HepG2 (cell line): ENCODE results near the gene SLC29A2. TPM values are rescaled to one million over a fixed set of nuclear protein-coding genes. Genes with fewer than 3 reads are reported as not detected.

Experiments used
- CSRNP1 ChIP-seq: sonication (generic); formaldehyde crosslinking; IDR thresholded peaks from 2 replicates; pipeline ENCODE4 v1.8.1; 2023; ENCODE audit warnings: mild to moderate bottlenecking, missing genetic modification reagents
- FOXA1 ChIP-seq, 2 experiments: fragments of 450-650 bp in 1 of 2; sonication (generic) in 1 of 2; formaldehyde crosslinking in 1 of 2; IDR thresholded peaks; 2 replicates each; pipeline versions ENCODE4 v1.4.0 to v1.6.1; 2016 to 2020; ENCODE audit warnings: missing genetic modification reagents in 1 of 2
- HOXA3 ChIP-seq: sonication (generic); formaldehyde crosslinking; IDR thresholded peaks from 2 replicates; pipeline ENCODE4 v1.5.0; 2020; ENCODE audit warnings: missing genetic modification reagents
- LBX2 ChIP-seq: sonication (generic); formaldehyde crosslinking; IDR thresholded peaks from 2 replicates; pipeline ENCODE4 v1.5.0; 2020; ENCODE audit warnings: missing genetic modification reagents, mild to moderate bottlenecking, borderline replicate concordance
- RCOR2 ChIP-seq: IDR thresholded peaks from 2 replicates; pipeline ENCODE4 v1.6.1; 2016; ENCODE audit warnings: missing biosample characterization, missing genetic modification reagents
- SP5 ChIP-seq: IDR thresholded peaks from 2 replicates; pipeline ENCODE4 v1.6.1; 2016; ENCODE audit warnings: low read depth, borderline replicate concordance
- ZC3H13 ChIP-seq: sonication (generic); formaldehyde crosslinking; IDR thresholded peaks from 2 replicates; pipeline ENCODE4 v1.8.1; 2023; ENCODE audit warnings: mild to moderate bottlenecking, missing genetic modification reagents, moderate library complexity
- ZFP82 ChIP-seq: sonication (generic); formaldehyde crosslinking; IDR thresholded peaks from 2 replicates; pipeline ENCODE4 v1.5.1; 2020; ENCODE audit warnings: mild to moderate bottlenecking, missing genetic modification reagents, borderline replicate concordance
- ZIK1 ChIP-seq: sonication (generic); formaldehyde crosslinking; IDR thresholded peaks from 2 replicates; pipeline ENCODE4 v1.5.0; 2020; ENCODE audit warnings: mild to moderate bottlenecking, low read depth, missing genetic modification reagents, borderline replicate concordance
- ZNF138 ChIP-seq: sonication (generic); formaldehyde crosslinking; IDR thresholded peaks from 2 replicates; pipeline ENCODE4 v1.5.0; 2020; ENCODE audit warnings: mild to moderate bottlenecking, low read depth, missing genetic modification reagents
- ZNF280B ChIP-seq: sonication (generic); formaldehyde crosslinking; IDR thresholded peaks from 2 replicates; pipeline ENCODE4 v1.5.0; 2020; ENCODE audit warnings: missing genetic modification reagents, mild to moderate bottlenecking, borderline replicate concordance
- ZNF513 ChIP-seq: sonication (generic); formaldehyde crosslinking; conservative IDR thresholded peaks from 2 replicates; pipeline ENCODE4 v1.5.0; 2020; ENCODE audit warnings: missing genetic modification reagents
- ZNF556 ChIP-seq: sonication (generic); formaldehyde crosslinking; IDR thresholded peaks from 2 replicates; pipeline ENCODE4 v1.4.0; 2020; ENCODE audit warnings: mild to moderate bottlenecking, missing genetic modification reagents, borderline replicate concordance
- ZNF572 ChIP-seq: sonication (generic); formaldehyde crosslinking; IDR thresholded peaks from 2 replicates; pipeline ENCODE4 v1.5.1; 2020; ENCODE audit warnings: mild to moderate bottlenecking, missing genetic modification reagents
- ZNF687 ChIP-seq: sonication (generic); formaldehyde crosslinking; IDR thresholded peaks from 2 replicates; pipeline ENCODE4 v1.5.1; 2020; ENCODE audit warnings: mild to moderate bottlenecking, missing genetic modification reagents, moderate library complexity
- ZNF775 ChIP-seq: sonication (generic); formaldehyde crosslinking; IDR thresholded peaks from 2 replicates; pipeline ENCODE4 v1.4.0; 2020; ENCODE audit warnings: missing genetic modification reagents, mild to moderate bottlenecking, moderate library complexity, borderline replicate concordance
- ZNF790 ChIP-seq: sonication (generic); formaldehyde crosslinking; IDR thresholded peaks from 2 replicates; pipeline ENCODE4 v1.8.0; 2022; ENCODE audit warnings: missing genetic modification reagents, mild to moderate bottlenecking, borderline replicate concordance
- polyA plus RNA-seq, 8 experiments: library from polyadenylated mRNA; depleted of rRNA in 3 of 8; stranded (reverse) in 7 of 8; unstranded in 1 of 8; fragments of >200 nt; fragmentation: Illumina TruSeq in 4 of 8; extraction: Trizol in 4 of 8; gene quantifications; 2 replicates each; pipeline versions ENCODE4 v1.2.1 to v1.2.3, GENCODE V29; 2011 to 2016; ENCODE audit warnings: low read depth in 4 of 8, missing spikeins in 1 of 8, mixed read lengths in 1 of 8; ENCODE audit not compliant: insufficient read depth in 1 of 8
- total RNA-seq, 5 experiments: library from RNA; depleted of rRNA; stranded (reverse); fragments of >200 nt; fragmentation: Illumina TruSeq; extraction: Trizol; gene quantifications; 2 replicates each; pipeline ENCODE4 v1.2.3, GENCODE V29; 2016; ENCODE audit warnings: low read depth in 1 of 5

SLC29A2 gene
- total and polyA plus RNA-seq, 2 of the 13 experiments (the other 11 are each of a cell fraction or from before 2014, with no cell fraction given), result 0.63 to 0.66 TPM

- TF ChIP-seq CSRNP1 (CRISPR knock-in tag), result 0 out of 2 replicates have a peak, but pooled peaks have one; percentile 26
- TF ChIP-seq ZNF556, result no peak; the same call in 1 of the 2 replicates
- no peak for TF ChIP-seq FOXA1 (IDR thresholded peaks at IDR 0.05)
- TF ChIP-seq FOXA1 (CRISPR knock-in tag; IDR thresholded peaks at IDR 0.05), result 0 out of 2 replicates have a peak, but pooled peaks have one; percentile 28
- 0 out of 2 replicates have a peak, but pooled peaks have one; percentile 47 for TF ChIP-seq ZFP82 (CRISPR knock-in tag)
- TF ChIP-seq ZIK1 (CRISPR knock-in tag), result 0 out of 2 replicates have a peak, but pooled peaks have one; percentile 23
- TF ChIP-seq ZNF790 (CRISPR knock-in tag), result 0 out of 2 replicates have a peak, but pooled peaks have one; percentile 28
- TF ChIP-seq SP5, result 0 out of 2 replicates have a peak, but pooled peaks have one; percentile 21
- TF ChIP-seq ZNF513 (CRISPR knock-in tag), result 0 out of 2 replicates have a peak, but pooled peaks have one; percentile 19
- peak; percentile 89; the same call in 1 of the 2 replicates for TF ChIP-seq ZC3H13 (CRISPR knock-in tag)
- peak; percentile 58; the same call in 1 of the 2 replicates for TF ChIP-seq RCOR2 (CRISPR knock-in tag)
- TF ChIP-seq ZNF687, result peak; percentile 59; the same call in 1 of the 2 replicates
- peak; percentile 68 for TF ChIP-seq HOXA3 (CRISPR knock-in tag)
- no peak for TF ChIP-seq ZNF572 (CRISPR knock-in tag)
- TF ChIP-seq ZNF138 (CRISPR knock-in tag), result no peak; the same call in 1 of the 2 replicates
- peak; percentile 49; the same call in 1 of the 2 replicates for TF ChIP-seq ZNF280B (CRISPR knock-in tag)
- TF ChIP-seq ZNF775, result no peak
- no peak for TF ChIP-seq LBX2 (CRISPR knock-in tag)
Observed at GRCh38 chr11:66347425-66348276, 23.9 kb downstream of the SLC29A2 start, which contains the start of gene B4GAT1 (continued).
